Globus pallidus (tissue), 1 donor: ENCODE data around the gene ZNF680.
"Not testable (repeated sequence)": the region's sequence is repeated elsewhere in the genome, so short reads cannot be mapped to it uniquely, and the experiment has no call there.

Experiments used
- DNase-seq: peaks from one replicate; pipeline ENCODE4 v3.0.0-alpha.2; 2015; ENCODE audit warnings: low spot score

Gene ZNF680

GRCh38 chr7:64562626-64563278 is at the start of gene ZNF680:
Gene ZNF680 (minus strand): TSS chr7:64563071. CDS start chr7:64562954, 117 bp downstream.
- peak; percentile 98 for DNase-seq

- no peak for DNase-seq
Measured at GRCh38 chr7:64612452-64612851, 49.6 kb upstream of the ZNF680 start.

GRCh38 chr7:64611717-64612116 is 48.8 kb upstream of the ZNF680 start:
- DNase-seq: no peak

- DNase-seq: no peak
Measured at GRCh38 chr7:64610997-64611396, 48.1 kb upstream of the ZNF680 start.

- no peak for DNase-seq
Measured at GRCh38 chr7:64608116-64608910, 45.4 kb upstream of the ZNF680 start.

- DNase-seq: no peak
Measured at GRCh38 chr7:64606385-64606784, 43.5 kb upstream of the ZNF680 start.

- no peak for DNase-seq
Measured at GRCh38 chr7:64603271-64603670, 40.4 kb upstream of the ZNF680 start.

GRCh38 chr7:64602518-64602917 is 39.6 kb upstream of the ZNF680 start:
- no peak for DNase-seq

- no peak for DNase-seq
Measured at GRCh38 chr7:64602086-64602485, 39.2 kb upstream of the ZNF680 start.

GRCh38 chr7:64599359-64599758 is 36.5 kb upstream of the ZNF680 start:
- DNase-seq: no peak

- no peak for DNase-seq
Measured at GRCh38 chr7:64590971-64591370, 28.1 kb upstream of the ZNF680 start.

- no peak for DNase-seq
Measured at GRCh38 chr7:64581926-64582894, 19.3 kb upstream of the ZNF680 start.

- DNase-seq: no peak
Measured at GRCh38 chr7:64581391-64581790, 18.5 kb upstream of the ZNF680 start.

- no peak for DNase-seq
Measured at GRCh38 chr7:64574540-64575099, 11.7 kb upstream of the ZNF680 start.

- not testable (repeated sequence) for DNase-seq
Measured at GRCh38 chr7:64570284-64570605, 7.4 kb upstream of the ZNF680 start.

- not testable (repeated sequence) for DNase-seq
Measured at GRCh38 chr7:64569372-64570283, 6.8 kb upstream of the ZNF680 start.

GRCh38 chr7:64562256-64562625 is 630 bp downstream of the ZNF680 start:
- no peak for DNase-seq

GRCh38 chr7:64559206-64559605 is 3.7 kb downstream of the ZNF680 start:
- peak; percentile 68 for DNase-seq

- no peak for DNase-seq
Measured at GRCh38 chr7:64558781-64559180, 4.1 kb downstream of the ZNF680 start.

GRCh38 chr7:64558323-64558705 is 4.6 kb downstream of the ZNF680 start:
- no peak for DNase-seq
